ENCODE data around the gene NAV3. TPM values are rescaled to one million over a fixed set of nuclear protein-coding genes. Genes with fewer than 3 reads are reported as not detected.

Gene NAV3
- total RNA-seq, 1 donor from 2014 or later, result not detected

- intact Hi-C loops (cut with micrococcal nuclease), result loop anchor here (1.0 to 5.0 kb wide), 3 partner anchors 201 to 1303 kb away; no protein-coding TSS in a partner anchor
Measured at GRCh38 chr12:77925536-77926108, 94.9 kb downstream of the NAV3 start.

DNA sequence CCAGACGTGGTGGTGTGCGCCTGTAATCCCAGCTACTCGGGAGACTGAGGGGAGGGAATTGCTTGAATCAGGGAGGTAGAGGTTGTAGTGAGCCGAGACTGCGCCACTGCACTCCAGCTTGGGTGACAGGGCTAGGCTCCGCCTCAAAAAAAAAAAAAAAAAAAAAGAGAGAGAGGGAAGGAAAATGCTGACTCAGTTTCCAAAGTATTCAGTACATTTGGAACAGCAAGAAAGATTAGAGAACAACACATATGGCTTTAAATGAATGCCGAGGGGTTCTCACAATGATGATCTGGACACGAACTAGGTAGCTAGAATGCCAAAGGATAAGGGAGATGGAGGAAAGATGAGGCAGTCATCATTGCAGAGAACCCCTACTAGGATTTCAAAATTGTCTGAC is 97.4 kb downstream of the NAV3 start:
- intact Hi-C loops (cut with micrococcal nuclease), result loop anchor here (5.0 kb wide), 1 partner anchor 1306 kb away; no protein-coding TSS in a partner anchor

GRCh38 chr12:77932216-77932615 is 101.5 kb downstream of the NAV3 start:
- intact Hi-C loops (cut with micrococcal nuclease), result no loop called here

GRCh38 chr12:77938301-77938700 is 107.6 kb downstream of the NAV3 start:
- intact Hi-C loops (cut with micrococcal nuclease), result no loop called here

DNA sequence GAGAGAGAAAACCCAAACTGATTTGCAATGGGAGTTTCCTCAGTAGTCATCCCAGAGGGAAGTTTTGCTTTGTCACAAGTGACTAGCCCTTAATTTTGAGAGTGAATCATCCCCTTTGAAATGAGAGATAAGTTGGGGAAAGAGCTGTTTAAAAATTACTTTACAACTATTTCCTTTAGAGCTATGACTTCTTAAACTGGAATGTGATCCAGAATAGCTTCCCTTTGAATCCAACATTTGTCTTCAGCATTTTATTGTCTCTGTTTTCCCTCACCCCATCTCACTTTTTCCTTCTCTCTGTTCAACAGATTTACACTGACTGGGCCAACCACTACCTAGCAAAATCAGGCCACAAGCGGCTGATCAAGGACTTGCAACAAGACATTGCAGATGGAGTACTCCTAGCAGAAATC is 109.3 kb downstream of the NAV3 start:
- intact Hi-C loops (cut with micrococcal nuclease), result no loop called here

DNA sequence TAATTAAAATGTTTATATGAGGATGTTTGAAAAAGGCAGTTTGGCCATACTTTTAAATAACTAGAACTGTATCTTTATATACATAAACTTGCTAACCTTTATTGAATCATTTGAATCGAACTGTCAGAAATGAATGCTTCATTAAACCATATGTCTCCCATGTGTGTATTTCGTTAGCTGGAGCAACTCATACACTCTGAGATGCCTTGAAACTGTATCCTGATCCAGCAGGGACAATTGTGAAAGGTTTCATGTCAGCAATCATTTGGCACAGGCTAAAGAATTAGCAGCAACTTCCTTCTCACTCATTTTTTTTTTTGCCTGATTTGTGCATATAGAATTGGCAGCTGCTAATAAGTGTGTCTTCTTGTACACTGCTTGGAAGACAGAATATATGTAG is 109.9 kb downstream of the NAV3 start:
- intact Hi-C loops (cut with micrococcal nuclease), result no loop called here

DNA sequence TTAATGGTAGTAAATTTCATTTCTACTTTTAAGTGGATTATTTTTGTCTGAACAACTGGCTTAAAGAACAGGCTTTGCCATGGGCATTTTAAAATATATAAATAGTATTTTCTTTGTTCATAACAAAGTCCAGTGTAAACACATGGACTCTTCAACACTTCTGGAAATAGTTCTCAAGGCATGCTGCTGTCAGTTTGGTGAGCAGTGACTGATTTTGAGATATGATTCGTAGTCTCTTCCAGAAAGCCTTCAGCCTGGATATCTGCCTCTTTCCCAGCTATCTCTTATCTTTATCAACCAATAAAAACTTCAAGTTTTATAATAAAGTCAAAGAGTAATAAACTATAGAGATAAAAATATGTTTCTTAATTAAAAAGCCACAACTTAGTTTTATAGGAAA is 110.7 kb downstream of the NAV3 start:
- intact Hi-C loops (cut with micrococcal nuclease), result no loop called here

DNA sequence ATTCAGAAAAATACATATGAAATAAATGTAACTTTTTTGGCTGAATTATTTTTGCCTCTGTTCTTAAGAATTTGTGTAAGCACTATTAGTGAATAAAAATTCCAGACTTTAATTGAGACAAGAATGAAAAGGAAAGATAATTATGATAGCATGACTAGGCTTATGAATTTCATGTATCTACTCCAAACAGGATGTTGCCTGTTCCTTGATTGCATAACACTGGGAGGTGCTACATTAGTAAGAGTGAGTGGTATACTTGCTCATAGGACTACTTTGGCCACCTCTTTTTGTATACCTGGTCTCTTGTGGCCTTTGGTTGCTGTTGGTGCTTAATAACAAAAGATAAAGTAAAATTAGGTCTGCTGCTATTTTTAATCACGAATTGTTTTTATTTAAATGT is 112.8 kb downstream of the NAV3 start:
- intact Hi-C loops (cut with micrococcal nuclease), result no loop called here

GRCh38 chr12:77946541-77947061 is 115.9 kb downstream of the NAV3 start:
- intact Hi-C loops (cut with micrococcal nuclease), result no loop called here

GRCh38 chr12:77947330-77947729 is 116.6 kb downstream of the NAV3 start:
- intact Hi-C loops (cut with micrococcal nuclease), result no loop called here

DNA sequence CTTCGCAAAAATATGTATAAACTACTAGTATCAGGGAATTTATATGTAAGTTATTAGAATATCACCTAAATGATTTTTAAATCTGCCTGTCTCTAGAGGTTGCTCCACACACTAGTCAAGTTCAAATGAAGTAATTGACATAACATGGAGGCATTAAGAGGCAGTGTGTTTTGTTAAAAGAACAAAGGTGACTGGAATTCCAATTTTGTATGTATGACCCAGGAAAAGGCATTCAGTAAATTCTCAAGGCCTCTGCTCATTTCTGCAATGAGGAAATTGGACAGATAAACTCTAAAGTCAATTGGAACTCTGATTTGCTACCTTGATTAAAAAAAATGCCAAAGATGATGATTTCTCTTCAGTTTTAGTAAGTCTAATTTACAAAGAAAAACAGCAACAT is 117.1 kb downstream of the NAV3 start:
- intact Hi-C loops (cut with micrococcal nuclease), result no loop called here

- intact Hi-C loops (cut with micrococcal nuclease), result no loop called here
Measured at GRCh38 chr12:77949943-77950342, 119.2 kb downstream of the NAV3 start.

DNA sequence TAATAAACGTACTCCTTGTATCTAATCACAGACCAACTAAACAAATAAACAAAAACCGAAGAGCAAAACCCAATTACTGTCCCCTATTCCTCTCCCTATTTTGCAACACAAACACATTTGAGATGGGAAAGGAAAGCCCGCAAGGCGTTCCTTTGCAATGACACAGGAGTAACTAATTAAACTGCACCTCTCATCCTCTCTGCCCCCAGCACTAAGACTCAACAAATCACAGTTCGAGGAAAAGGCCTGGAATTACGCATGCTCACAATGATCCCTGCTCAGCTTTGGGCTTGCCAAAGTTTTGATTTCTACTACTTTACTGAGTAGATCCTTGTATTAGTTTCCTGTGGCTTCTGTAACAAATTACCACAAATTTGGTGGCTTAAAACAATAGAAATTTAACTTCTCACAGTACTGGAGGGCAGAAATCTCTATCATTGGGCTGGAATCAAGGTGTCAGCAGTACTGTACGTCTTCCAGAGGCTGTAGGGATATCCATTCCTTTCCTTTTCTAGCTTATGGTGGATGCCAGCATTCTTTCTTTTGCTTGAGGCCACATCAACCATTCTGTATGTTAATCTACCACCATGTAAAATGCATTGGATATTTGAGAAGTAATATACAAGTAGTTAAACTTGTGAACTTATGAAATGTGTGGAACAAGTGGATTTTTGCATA is 123.0 kb downstream of the NAV3 start:
- intact Hi-C loops (cut with micrococcal nuclease), result no loop called here

GRCh38 chr12:77954206-77954555 is 123.5 kb downstream of the NAV3 start:
- intact Hi-C loops (cut with micrococcal nuclease), result no loop called here

DNA sequence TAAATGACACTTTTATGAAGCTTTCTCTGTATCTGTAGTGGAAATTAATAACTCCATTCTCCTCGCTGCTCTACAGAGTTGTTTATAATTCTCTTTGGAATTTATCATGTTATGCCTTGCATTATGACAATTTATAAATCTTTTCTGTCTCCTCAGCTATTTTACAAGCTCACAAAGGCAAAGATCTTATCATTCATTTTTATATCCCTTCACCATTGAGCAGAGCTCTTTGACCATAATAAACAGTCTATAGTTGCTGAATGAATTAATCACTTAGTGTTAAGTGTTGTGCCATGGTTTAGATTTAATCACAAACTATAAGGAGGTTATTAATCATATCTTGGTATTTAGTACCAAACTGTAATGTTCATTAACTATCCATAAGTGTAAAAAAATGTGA is 126.4 kb downstream of the NAV3 start:
- intact Hi-C loops (cut with micrococcal nuclease), result no loop called here

DNA sequence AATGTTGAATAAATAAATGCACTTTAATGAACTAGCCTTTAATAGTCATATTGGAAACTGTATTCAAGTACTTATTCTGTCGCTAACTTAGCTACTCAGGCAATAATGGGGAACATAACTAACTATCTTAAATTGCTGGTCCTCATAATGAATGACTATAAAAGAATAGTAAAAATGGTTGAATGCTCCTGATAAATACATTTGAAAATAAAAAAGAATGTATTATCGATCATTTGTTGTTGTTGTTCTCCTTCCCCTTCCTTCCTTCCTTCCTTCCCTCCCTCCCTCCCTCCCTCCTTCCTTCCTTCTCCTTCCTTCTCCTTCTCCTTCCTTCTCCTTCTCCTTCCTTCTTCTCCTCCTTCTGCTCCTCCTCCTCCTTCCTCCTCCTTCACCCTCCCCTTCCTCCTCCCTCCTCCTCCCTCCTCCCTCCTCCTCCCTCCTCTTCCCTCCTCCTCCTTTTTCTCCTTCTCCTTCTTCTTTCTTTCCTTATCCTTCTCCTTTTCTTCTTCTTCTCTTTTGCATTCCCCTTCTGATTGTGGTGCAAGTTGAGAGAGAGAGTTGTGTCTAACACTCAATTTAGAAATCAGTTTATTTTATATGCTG is 133.0 kb downstream of the NAV3 start:
- intact Hi-C loops (cut with micrococcal nuclease), result no loop called here

GRCh38 chr12:77965790-77966189 is 135.1 kb downstream of the NAV3 start:
- intact Hi-C loops (cut with micrococcal nuclease), result no loop called here

GRCh38 chr12:77968021-77968420 is 137.3 kb downstream of the NAV3 start:
- intact Hi-C loops (cut with micrococcal nuclease), result no loop called here

- intact Hi-C loops (cut with micrococcal nuclease), result no loop called here
Measured at GRCh38 chr12:77968571-77968970, 137.9 kb downstream of the NAV3 start.

- intact Hi-C loops (cut with micrococcal nuclease), result no loop called here
Measured at GRCh38 chr12:77973579-77973978, 142.9 kb downstream of the NAV3 start.

DNA sequence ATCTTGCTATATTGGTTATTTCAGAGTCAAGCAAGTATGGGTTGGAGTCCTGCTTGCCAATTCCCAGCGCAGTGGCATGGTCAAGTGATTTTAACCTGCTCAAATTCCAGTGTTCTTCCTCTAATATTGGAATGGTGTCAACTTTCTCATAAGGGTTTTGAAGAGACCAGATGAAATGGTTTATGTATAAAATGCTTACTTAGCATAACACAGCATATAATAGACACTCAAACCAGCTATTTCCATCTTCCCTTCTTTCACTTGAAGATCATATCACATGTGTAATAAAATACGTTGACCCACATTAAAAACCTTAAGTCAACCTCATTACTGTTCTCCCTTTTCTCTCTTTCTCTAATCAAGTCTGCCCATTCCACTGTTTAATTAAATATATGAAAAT is 144.0 kb downstream of the NAV3 start:
- intact Hi-C loops (cut with micrococcal nuclease), result no loop called here

GRCh38 chr12:77979597-77980250 is 149.0 kb downstream of the NAV3 start:
- intact Hi-C loops (cut with micrococcal nuclease), result no loop called here

All from T-helper 1 cell treated with Interleukin-12 subunit alpha and Interleukin-12 subunit beta and Interleukin-4 antibody, amounts not matched to agents 30 ng/mL and 1 ng/mL, for 36 hours (primary cell).